ENCODE results near the gene ETHE1.
A peak's percentile ranks its signal among the peaks of the same experiment; 100 is the strongest.
"Not testable (repeated sequence)": the region's sequence is repeated elsewhere in the genome, so short reads cannot be mapped to it uniquely, and the experiment has no call there.

The ETHE1 gene

GRCh38 chr19:43551399-43552197 is 24.6 kb upstream of the ETHE1 start:
- no peak for DNase-seq (ENCODE audit: low read depth)

- no peak for DNase-seq (ENCODE audit: low read depth)
Observed at GRCh38 chr19:43548706-43549105, 21.7 kb upstream of the ETHE1 start.

- not testable (repeated sequence) for DNase-seq (ENCODE audit: low read depth)
Observed at GRCh38 chr19:43547926-43548325, 20.9 kb upstream of the ETHE1 start.

- no peak for DNase-seq (ENCODE audit: low read depth)
Observed at GRCh38 chr19:43546581-43546980, 19.6 kb upstream of the ETHE1 start.

- no peak for DNase-seq (ENCODE audit: low read depth)
Observed at GRCh38 chr19:43545981-43546380, 19.0 kb upstream of the ETHE1 start.

- no peak for DNase-seq (ENCODE audit: low read depth)
Observed at GRCh38 chr19:43545276-43545675, 18.3 kb upstream of the ETHE1 start.

DNA sequence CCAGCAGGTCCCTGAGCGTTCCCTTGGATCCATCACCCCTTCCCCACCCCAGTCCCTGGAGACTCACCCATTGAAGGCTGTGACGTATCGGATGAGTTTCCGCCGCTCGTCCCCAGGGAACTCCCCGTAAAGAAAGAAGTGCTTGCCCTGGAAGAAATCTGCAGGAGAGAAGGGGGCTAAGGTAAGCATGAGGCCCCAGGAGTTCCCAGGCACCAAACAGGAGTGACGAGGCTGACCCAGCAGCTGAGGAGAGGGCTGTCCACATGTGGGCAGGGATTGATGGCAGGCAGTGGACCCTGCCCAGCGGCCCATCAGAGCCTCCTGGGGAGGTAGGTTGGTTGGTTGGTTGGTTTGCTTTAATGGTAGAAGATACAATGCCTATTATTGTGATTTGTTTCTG is 17.1 kb upstream of the ETHE1 start:
- DNase-seq (ENCODE audit: low read depth): no peak

GRCh38 chr19:43541920-43542650 is 15.1 kb upstream of the ETHE1 start:
- no peak for DNase-seq (ENCODE audit: low read depth)

DNA sequence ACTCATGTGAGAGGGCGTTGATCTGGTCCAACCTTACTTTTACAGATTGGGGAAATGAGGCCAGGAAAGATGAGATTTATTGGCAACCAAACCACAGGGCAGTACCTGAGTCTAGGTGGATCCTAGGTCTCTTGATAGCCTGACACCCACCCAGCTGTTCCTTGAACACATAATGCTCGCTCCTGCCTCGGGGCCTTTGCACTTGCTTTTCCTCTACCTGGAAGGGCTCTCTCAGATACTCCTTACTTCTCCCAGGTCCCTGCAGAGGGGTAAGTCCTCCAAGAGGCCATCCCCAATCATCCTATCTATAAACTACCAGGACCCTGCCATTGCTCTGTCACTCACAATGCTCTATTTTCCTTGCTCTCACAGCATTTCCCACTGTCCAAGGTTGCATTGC is 13.4 kb upstream of the ETHE1 start:
- DNase-seq (ENCODE audit: low read depth): no peak

- no peak for DNase-seq (ENCODE audit: low read depth)
Observed at GRCh38 chr19:43538922-43539321, 11.9 kb upstream of the ETHE1 start.

GRCh38 chr19:43534816-43535761 is 8.1 kb upstream of the ETHE1 start:
- DNase-seq (ENCODE audit: low read depth): no peak

DNA sequence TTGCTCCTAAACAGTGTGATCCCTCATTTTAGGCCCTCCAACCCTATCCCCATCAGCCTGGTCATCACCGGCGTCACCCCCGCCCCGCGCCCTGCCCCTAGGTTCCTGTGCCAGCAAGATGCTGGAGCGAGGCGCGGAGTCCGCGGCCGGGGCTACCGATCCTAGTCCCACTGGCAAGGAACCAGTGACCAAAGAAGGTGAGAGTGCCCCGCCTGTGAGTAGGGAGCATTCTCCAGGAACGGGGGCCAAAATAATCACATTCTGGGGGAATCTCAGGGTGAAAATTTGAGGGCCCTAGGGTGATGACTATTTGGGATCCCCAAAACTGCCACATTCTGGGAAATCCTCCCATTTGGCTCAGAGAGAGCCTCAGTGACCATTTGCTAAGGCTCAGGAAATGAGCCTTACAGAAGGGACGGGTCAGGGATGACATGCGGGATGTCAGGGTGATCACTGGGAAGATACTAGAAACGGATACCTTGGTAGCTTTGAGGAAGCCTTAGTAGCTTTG is 7.4 kb upstream of the ETHE1 start:
- DNase-seq (ENCODE audit: low read depth): no peak

DNA sequence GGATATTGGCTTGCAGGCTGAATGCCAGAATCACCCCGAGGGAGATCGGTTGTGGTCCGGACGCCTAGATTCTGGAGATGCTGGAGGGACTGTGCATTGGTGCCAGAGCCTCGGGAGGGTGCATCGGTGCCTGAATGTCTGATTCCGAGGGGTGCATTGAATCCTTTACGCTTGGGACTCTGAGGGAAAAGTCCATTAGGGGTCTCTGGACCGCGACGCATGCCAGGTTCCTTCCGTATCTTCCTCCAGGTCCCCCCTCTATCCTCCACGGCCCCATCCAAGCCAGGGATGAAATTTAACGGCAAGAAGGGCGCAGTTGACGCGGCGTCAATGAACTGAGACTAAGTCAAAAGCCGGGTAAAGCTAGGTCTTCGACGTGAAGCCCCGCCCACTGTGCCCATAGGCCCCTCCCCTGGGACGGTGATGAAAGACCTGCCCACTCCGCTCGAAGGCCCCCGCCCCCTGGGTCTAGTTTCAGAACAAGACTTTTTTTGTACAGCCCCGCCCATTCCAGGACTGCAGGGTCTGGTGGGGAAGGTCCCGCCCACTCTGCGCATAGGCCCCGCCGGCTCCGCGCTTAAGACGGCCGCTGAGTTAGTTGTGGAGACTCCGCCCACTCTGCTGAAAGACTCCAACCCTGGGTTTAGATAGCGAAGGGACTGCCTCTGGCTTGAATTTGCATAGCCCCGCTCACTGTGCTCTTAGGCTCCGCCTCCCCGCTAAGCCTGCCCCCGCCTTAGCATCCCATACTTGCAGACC is 6.7 kb upstream of the ETHE1 start:
- DNase-seq (ENCODE audit: low read depth): peak; percentile 90

DNA sequence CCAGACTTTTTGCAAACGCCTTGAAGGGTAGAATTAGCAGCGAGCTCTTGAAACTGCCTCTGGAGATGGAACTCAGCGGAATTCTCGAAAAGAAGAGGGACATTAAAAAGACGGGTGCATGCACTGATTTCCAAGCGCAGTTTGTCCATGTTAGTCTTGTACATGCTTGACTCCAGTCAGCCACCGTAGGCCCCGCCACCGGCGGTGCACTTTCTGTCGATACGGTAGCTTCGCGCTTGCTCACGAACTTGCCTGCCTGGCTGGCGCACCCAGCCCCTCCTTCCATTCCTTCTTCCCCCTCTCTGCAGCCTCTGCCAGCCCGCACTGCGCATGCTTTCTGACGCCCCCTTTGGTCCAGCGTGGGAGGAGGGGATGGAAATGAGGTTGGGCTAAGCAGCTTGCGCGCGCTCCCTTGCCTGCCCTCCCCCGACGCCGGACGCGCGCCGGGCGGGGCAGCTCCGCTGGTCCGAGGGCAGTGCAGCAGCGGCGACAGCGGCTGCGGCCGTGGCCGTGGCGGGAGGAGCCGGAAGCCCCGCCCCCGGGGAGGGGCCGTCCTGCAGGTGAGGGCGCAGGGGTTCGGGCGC is 6.1 kb upstream of the ETHE1 start, which contains the start of gene ZNF575:
TSS of gene ZNF575 (plus strand) at position 227 of the 584 bp plus-strand sequence. CDS start 1,235 bp downstream, outside the sequence.
- DNase-seq (ENCODE audit: low read depth): peak; percentile 65

- DNase-seq (ENCODE audit: low read depth): no peak
Observed at GRCh38 chr19:43532571-43532961, 5.6 kb upstream of the ETHE1 start.

- DNase-seq (ENCODE audit: low read depth): no peak
Observed at GRCh38 chr19:43527860-43528622, 1.0 kb upstream of the ETHE1 start.

GRCh38 chr19:43525836-43526771 is 897 bp downstream of the ETHE1 start:
- DNase-seq (ENCODE audit: low read depth): no peak

GRCh38 chr19:43524922-43525835 is 1.8 kb downstream of the ETHE1 start:
- no peak for DNase-seq (ENCODE audit: low read depth)
